GM12864 (cell line): ENCODE results near the gene DDI2.

ENCODE experiments used
- DNase-seq: peaks from one replicate; pipeline ENCODE4 v3.0.0-alpha.2; 2011; ENCODE audit warnings: low read depth
- H3K4me3 ChIP-seq: 2 replicates; pipeline ENCODE4 v1.5.1; 2011; ENCODE audit warnings: mild to moderate bottlenecking, low read depth, low read length, control low read depth
- CTCF ChIP-seq: IDR thresholded peaks from 2 replicates; pipeline ENCODE4 v1.5.1; 2011; ENCODE audit warnings: low read depth, mild to moderate bottlenecking, moderate library complexity, low read length, control low read depth, inconsistent platforms; ENCODE audit errors: missing control alignments

Gene DDI2

GRCh38 chr1:15626269-15626950 is 9.2 kb downstream of the DDI2 start:
- no peak for DNase-seq
- H3K4me3 ChIP-seq = no peak overlapping the region
- no peak for TF ChIP-seq CTCF

- DNase-seq = no peak
- H3K4me3 ChIP-seq = no peak overlapping the region
- no peak for TF ChIP-seq CTCF
These were observed 10.2 kb downstream of the DDI2 start for GRCh38 chr1:15627343-15627988.

- no peak for TF ChIP-seq CTCF
- DNase-seq = no peak
- H3K4me3 ChIP-seq = no peak overlapping the region
These were observed 10.7 kb downstream of the DDI2 start for GRCh38 chr1:15628003-15628402.

GRCh38 chr1:15633756-15634420 is 16.6 kb downstream of the DDI2 start:
- TF ChIP-seq CTCF = no peak
- no peak for DNase-seq
- H3K4me3 ChIP-seq = no peak overlapping the region

GRCh38 chr1:15636436-15636835 is 19.2 kb downstream of the DDI2 start:
- TF ChIP-seq CTCF = no peak
- DNase-seq = no peak
- H3K4me3 ChIP-seq = no peak overlapping the region

- no peak for TF ChIP-seq CTCF
- H3K4me3 ChIP-seq = no peak overlapping the region
- DNase-seq = no peak
These were observed 20.6 kb downstream of the DDI2 start for GRCh38 chr1:15637826-15638225.
